Measurements from ENCODE around the gene RPA3.

DNA sequence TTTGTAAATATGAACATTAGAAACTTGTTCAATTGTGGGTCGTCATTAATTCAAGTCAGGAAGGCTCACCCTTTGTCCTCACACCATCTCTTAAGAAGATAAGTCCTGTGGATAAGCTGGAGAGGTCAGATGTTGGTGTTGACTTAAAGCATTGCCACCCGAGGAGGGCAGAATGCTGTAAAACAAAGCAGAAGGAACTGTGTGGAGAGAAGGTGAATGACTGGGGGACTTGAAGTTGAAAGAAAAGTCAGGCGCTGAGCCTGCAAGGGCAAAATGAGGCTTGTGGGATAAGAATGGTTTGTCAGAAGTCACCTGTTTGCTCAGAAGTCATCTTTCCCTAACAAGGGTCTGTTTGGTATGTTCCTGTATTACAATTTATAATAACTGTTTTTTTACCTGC, 9.1 kb downstream of the RPA3 start:
- TF ChIP-seq, protein P1, sequence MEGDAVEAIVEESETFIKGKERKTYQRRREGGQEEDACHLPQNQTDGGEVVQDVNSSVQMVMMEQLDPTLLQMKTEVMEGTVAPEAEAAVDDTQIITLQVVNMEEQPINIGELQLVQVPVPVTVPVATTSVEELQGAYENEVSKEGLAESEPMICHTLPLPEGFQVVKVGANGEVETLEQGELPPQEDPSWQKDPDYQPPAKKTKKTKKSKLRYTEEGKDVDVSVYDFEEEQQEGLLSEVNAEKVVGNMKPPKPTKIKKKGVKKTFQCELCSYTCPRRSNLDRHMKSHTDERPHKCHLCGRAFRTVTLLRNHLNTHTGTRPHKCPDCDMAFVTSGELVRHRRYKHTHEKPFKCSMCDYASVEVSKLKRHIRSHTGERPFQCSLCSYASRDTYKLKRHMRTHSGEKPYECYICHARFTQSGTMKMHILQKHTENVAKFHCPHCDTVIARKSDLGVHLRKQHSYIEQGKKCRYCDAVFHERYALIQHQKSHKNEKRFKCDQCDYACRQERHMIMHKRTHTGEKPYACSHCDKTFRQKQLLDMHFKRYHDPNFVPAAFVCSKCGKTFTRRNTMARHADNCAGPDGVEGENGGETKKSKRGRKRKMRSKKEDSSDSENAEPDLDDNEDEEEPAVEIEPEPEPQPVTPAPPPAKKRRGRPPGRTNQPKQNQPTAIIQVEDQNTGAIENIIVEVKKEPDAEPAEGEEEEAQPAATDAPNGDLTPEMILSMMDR (IDR thresholded peaks at IDR 0.05), result no peak
- TF ChIP-seq POLR2A (IDR thresholded peaks at IDR 0.05), result no peak

All from lower leg skin (tissue), 3 donors.